Activated T-cell treated with anti-CD3 and anti-CD28 coated beads, Interleukin-2, amount 50 U/mL, for 1 hour (primary cell): ENCODE results near the gene ATP5F1D.

ENCODE experiments used
- DNase-seq: peaks from one replicate; pipeline ENCODE4 v3.0.0-alpha.2; 2020

The ATP5F1D gene

GRCh38 chr19:1248139-1248785 lies 6.7 kb downstream of the ATP5F1D start, which contains the start of gene MIDN:
Gene MIDN, plus strand, starts transcription at chr19:1248583. Its CDS starts 1,714 bp downstream, at chr19:1250297.
- DNase-seq: peak; percentile 83

- peak; percentile 90 for DNase-seq
Observed at GRCh38 chr19:1248786-1249297, 7.3 kb downstream of the ATP5F1D start.

GRCh38 chr19:1249298-1249989 lies 7.9 kb downstream of the ATP5F1D start:
- peak; percentile 96 for DNase-seq

DNA sequence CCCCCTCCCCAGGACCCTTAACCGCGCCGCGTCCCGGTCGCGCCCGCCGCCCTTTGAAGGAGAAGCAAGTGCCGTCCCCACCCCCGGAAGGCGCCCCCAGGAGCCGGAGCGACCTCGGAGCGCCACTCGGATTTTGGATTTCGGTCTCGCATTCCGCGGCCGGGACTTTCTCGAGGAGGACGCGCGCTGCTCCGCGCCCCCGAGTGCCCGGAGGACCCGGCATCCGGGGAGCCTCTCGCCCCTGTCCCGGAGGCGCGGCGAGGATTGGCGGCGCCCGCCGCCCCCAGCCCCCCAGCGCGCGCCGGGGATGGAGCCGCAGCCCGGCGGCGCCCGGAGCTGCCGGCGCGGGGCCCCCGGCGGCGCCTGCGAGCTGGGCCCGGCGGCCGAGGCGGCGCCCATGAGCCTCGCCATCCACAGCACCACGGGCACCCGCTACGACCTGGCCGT lies 8.5 kb downstream of the ATP5F1D start:
- DNase-seq: no peak

- peak; percentile 73 for DNase-seq
Observed at GRCh38 chr19:1250437-1251260, 9.1 kb downstream of the ATP5F1D start.

DNA sequence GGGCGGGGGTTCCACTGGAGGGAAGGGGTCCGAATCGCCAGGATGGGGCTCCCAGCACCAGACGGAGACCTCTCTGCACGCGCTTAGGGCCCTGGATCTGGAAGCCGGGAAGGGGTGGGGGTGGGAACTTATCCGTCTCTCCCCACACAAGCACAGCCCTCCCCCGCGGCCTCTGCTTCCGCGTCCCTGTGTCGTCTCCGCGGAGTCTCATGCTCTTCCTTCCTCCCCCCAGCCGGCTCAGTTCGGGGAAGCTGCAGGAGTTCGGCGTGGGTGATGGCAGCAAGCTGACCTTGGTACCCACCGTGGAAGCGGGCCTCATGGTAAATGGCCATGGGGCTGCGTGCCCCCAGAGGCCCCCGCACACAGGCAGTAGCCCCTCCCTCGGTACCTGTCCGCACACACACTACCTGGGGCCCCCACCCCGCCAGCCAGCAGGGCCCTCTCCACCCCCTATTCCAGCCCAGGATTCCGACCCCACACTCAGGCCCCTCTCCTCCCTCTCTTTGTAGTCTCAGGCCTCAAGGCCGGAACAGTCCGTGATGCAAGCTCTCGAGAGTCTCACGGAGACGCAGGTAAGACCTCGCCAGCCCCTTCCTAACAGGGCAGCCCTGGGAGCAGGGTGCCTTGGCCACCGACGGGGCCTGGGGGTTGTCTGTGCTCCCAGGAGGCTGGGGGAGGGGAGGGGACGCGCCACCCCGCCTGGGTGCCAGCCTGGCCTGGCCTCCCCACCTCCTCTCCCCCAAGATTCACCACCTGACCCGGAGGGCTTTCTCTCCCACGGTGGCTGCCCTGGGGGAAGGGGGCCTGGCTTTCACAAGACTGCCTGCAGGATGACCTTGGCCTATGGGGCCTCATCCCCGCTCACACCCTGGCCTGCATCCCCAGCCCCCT lies 10.0 kb downstream of the ATP5F1D start:
- DNase-seq: peak; percentile 70

DNA sequence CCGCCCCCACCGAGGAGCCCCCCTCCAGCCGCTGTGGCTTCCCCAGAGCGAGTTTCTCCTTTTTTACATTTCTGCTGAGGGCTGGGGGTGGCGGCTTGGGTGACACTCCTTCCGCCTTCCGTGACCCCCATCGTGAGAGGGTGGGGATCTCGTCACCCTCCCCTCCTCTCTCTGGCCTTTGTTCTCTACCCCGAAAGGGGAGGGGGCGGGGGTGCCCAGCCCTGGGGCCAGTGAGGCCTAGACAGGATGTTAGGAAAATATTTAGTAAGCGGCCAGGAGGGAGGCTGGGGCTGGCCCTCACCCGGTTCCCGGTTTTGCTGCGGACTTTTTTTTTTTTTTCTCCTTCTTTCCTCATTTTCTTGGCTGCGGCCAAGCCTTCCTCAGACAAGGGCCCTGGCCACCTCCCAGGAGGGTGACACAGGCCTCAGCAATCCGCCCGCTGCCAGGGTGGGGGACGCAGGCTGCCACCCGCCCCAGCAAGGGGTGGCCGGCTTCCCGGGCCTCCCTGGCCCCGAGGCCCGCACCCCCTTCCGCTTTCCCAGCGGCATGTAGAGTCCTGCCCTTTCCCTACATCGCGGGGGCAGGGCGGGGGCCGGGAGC lies 10.8 kb downstream of the ATP5F1D start:
- DNase-seq: no peak

GRCh38 chr19:1252821-1253513 lies 11.4 kb downstream of the ATP5F1D start:
- peak; percentile 79 for DNase-seq

DNA sequence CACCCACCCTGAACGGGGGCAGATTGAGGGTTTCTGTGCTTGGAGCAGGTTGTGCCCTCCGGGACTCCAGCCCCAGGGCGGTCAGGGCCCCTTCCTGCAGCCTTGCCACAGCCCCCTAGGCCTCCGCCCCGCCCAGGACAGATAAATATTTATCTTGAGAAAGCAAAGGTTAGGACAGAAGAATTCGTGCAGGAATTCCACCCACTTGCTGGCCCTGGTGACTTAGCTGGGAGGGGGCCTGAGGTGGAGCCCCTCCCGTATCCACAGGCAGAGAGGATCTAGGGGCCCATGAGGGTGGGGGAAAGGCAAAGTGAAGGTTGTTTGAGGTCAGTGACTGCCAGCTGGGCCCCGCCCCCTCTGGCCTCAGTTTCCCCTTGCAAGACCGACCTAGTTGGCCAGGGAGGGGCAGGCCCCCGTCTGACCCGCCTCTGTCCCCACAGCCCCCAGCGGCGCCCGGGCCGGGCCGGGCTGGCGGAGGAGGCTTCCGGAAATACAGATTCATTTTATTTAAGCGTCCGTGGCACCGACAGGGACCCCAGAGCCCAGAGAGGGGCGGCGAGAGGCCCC lies 12.0 kb downstream of the ATP5F1D start:
- no peak for DNase-seq

DNA sequence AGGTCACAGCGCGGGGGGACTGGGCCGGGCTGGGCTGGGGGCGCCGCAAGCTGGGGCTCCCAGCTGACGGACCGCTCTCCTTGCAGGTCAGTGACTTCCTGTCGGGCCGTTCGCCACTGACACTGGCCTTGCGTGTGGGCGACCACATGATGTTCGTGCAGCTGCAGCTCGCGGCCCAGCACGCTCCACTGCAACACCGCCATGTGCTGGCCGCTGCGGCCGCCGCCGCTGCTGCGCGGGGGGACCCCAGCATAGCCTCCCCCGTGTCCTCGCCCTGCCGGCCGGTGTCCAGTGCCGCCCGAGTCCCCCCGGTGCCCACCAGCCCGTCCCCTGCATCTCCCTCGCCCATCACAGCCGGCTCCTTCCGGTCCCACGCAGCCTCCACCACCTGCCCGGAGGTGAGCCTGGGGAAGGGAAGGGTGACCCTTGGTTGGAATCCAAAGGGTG lies 12.6 kb downstream of the ATP5F1D start:
- no peak for DNase-seq

DNA sequence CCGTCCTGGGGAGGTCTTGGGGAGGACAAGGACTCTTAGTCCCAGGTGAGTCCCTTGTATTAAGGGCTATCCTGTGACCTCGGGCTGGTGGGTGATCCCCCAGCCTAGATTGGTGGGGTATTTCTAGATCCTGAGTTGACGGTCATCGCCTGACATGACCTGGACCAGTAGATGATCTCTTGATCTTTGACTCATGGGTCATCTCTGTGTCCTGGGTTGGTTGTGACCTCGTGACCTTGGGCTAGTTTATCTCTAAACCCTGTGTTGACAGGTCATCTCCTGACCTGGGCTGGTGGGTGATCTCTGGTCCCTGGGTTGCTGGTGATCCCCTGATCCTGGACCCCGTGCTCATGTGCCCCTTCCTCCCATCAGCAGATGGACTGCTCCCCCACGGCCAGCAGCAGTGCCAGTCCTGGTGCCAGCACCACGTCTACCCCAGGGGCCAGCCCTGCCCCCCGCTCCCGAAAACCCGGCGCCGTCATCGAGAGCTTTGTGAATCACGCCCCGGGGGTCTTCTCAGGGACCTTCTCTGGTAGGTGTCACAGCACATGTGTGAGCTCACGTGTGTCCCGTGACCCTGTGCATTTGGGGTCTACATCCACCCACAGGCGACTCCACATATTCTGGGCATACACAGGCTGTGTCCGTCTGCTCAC lies 13.1 kb downstream of the ATP5F1D start:
- DNase-seq: no peak

GRCh38 chr19:1255186-1256161 lies 13.9 kb downstream of the ATP5F1D start:
- no peak for DNase-seq

- DNase-seq: no peak
Observed at GRCh38 chr19:1256646-1257474, 15.3 kb downstream of the ATP5F1D start.

DNA sequence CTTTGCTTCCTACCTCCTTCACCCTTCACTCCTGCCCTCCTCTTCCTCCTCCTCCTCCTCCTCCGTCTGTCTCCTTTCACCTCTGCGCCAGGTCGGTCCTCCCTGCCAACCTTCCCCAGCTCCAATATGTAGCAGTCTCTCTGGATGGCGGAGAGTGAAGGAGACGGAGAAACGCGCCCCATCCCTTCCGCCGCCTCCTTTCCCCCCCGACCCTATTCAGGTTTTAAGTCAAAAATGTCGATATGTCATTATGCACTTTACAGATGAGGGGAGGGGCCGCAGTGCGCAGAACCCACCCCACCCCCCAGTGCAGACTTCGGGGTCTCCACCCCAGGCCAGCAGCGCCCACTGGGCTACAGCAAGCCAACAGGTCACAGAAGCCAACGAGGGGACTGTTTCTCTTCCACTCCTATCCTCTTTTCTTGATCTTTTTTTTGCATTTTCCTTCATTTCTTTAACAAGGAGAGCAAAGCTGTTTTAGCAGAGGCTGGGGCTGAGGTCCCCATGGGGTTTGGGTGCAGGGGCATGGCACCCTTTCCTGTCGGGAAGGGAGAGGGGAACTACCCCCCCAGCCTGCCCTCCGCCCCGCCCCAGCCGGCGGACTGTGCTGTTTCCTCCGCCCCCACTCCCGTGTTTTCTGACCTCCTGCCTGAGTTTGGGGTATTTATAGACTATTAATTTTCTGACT lies 16.1 kb downstream of the ATP5F1D start:
- no peak for DNase-seq

DNA sequence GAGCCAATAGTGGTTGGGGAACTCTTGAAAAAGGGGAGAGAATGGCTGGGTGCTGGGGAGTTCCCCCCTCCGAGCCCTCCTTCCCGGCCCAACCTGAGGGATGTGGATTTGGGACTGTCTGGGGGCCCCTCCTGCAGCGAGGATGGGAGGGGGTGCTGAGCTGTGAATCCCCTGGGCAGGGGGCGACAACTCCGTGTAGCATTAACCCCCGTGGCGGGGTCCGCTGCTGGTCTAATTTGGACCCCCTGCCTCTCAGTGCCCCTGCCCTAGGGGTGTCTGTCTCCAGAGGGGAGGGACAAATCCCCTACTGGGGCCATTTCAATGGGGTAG lies 16.6 kb downstream of the ATP5F1D start:
- DNase-seq: no peak

DNA sequence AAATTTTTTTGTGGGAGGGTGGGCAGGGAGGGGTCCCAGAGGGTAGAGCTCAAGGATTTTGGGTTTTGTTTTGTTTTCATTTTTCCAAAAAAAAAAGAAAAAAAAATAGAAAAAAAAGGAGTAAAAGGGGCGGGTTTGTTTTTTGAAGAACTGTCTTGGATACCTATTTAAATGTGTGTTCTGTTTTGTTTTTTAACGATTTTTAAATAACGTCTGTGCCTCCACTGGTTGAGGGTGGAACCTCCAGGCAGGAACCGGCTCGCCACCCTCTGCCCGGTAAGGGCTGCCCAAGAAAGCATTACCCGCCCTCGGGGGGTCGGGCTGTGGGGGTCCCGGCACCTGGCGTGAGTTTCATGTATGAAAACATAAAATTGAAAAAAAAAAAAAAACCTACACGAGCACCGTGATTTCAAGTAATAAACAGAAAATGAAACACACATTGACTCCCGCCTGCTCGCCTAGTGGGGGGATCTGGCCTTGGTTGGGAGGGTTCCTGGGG lies 17.2 kb downstream of the ATP5F1D start:
- DNase-seq: no peak

- peak; percentile 77 for DNase-seq
Observed at GRCh38 chr19:1259206-1259875, 17.8 kb downstream of the ATP5F1D start.
